ENCODE data around the gene ROBO3. TPM values are rescaled to one million over a fixed set of nuclear protein-coding genes. Genes with fewer than 3 reads are reported as not detected.

ROBO3 gene
- total and polyA plus RNA-seq, 5 donors, result 9.8 to 15.4 (median 10.5) TPM

DNA sequence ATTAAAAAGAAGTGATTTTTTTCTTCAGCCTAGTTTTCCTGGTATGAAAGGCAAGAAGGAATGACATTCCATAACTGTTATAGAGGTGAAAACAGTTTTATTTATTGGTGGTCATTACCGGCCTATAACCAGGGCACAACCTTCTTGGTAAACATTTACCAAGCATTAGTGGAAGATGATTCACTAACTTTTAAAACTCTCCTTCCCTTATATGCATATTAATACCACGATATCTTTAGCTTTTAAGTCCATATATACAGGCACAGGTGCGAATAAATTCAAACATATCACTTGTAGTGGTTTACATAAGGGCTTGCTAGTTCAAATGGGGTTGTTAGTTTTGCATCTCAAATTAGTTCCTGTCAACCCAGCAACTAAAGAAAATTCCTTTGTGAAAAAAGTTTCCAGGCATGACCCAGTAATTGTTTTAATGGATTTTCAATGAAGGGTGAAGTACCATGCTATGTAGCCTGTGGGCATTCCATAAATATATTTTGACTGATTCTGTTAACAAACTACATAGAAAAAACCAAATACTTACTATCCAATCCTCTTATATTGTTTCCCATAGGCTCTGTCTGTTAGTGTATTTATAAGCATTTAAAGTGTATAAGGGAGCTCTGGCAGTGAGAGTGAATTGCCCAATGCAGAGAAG is 30.6 kb upstream of the ROBO3 start:
- Histone ChIP-seq H3K9me3 (ENCODE audit: control insufficient read depth, low read length) (no peaks in the 10 kb centered on the region), H3K4me3 (ENCODE audit: low read length) (no peak overlapping the region), H3K4me1 (ENCODE audit: control insufficient read depth, insufficient read depth, low read length) (peaks cover 4% of the 10 kb centered on the region), H3K27me3 (ENCODE audit: control insufficient read depth, insufficient read depth) (no peaks in the 10 kb centered on the region), H3K27ac (ENCODE audit: low read length) (no peak overlapping the region)
- DNase-seq (no peak), ATAC-seq (no peak)
- intact Hi-C loops (cut with DNase I), result loop anchor here (5.0 to 10.0 kb wide), 5 partner anchors 70 to 430 kb away; partner anchors contain the start of genes ESAM (in 2 of the 4), SIAE (in 1 of the 4) and SPA17 (in 1 of the 4)
- WGBS, result 86% methylated on average over 3 of the region's 3 CpGs

DNA sequence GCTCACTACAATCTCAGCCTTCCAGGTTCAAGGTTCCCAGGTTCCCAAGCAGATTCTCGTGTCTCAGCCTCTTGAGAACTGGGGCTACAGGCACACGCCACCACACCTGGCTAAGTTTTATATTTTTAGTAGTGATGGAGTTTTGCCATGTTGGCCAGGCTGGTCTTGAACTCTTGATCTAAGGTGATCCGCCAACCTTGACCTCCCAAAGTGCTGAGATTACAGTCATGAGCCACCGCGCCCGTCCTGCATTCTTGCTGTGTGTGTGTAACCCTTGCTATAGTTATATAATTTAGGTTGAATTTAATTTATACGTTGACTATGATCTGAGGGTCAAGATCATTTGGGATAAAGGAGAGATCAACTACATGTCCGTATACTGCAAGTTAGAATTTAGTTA is 29.3 kb upstream of the ROBO3 start:
- no peaks in the 10 kb centered on the region for H3K27me3 ChIP-seq (ENCODE audit: control insufficient read depth, insufficient read depth)
- intact Hi-C loops (cut with DNase I), result loop anchor here (2.0 to 10.0 kb wide), 6 partner anchors 71 to 431 kb away; partner anchors contain the start of genes ESAM (in 2 of the 4), SIAE (in 1 of the 4) and SPA17 (in 1 of the 4)
- DNase-seq (no peak), ATAC-seq (no peak)
- 91% methylated on average over 8 of the region's 8 CpGs for WGBS
- H3K4me3 ChIP-seq (ENCODE audit: low read length), result peak overlapping the region; percentile 40
- H3K4me1 ChIP-seq (ENCODE audit: control insufficient read depth, insufficient read depth, low read length), result peaks cover 7% of the 10 kb centered on the region
- no peaks in the 10 kb centered on the region for H3K9me3 ChIP-seq (ENCODE audit: control insufficient read depth, low read length)
- H3K27ac ChIP-seq (ENCODE audit: low read length), result no peak overlapping the region

DNA sequence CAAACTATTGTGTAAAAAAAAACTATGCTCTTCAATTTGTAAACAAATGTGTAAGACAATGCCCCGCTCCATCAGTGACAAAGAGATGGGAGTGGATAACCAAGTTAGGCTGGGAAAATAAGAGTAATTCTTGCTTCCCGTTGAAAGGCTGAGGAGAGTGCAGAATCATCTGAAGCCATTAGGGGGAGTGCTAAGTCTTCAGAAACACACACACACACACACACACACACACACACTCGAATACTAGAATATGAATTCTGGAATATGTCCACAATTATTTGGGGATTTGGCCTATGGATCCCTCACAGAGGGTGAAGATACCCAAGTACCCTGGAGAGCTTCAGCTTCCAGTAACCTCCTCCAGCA is 27.8 kb upstream of the ROBO3 start:
- no peaks in the 10 kb centered on the region for H3K27me3 ChIP-seq (ENCODE audit: control insufficient read depth, insufficient read depth)
- ATAC-seq (peak; percentile 67 to 74), DNase-seq (no peak)
- H3K27ac ChIP-seq (ENCODE audit: low read length), result no peak overlapping the region
- peaks cover 7% of the 10 kb centered on the region for H3K4me1 ChIP-seq (ENCODE audit: control insufficient read depth, insufficient read depth, low read length)
- intact Hi-C loops (cut with DNase I), result loop anchor here (2.0 to 10.0 kb wide), 6 partner anchors 73 to 433 kb away; partner anchors contain the start of genes ESAM (in 2 of the 4), SIAE (in 1 of the 4) and SPA17 (in 1 of the 4)
- 20% methylated on average over 3 of the region's 3 CpGs for WGBS
- no peak overlapping the region for H3K4me3 ChIP-seq (ENCODE audit: low read length)
- H3K9me3 ChIP-seq (ENCODE audit: control insufficient read depth, low read length), result no peaks in the 10 kb centered on the region

DNA sequence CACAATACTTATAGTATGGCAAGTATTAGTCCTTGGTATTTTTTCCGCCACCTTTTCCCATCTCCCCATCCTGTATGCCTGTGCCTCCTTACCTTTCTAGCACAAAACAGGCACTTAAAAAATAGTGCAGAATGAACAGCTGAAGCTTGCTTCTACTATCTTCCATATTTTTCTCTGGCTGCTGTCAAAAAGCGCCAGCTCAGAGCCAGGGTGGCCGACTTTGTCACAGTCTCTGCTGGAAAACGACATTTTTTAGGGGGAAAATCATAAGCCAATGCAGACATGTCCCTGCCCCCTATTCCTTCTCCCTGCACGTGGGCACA is 26.5 kb upstream of the ROBO3 start:
- intact Hi-C loops (cut with DNase I), result loop anchor here (5.0 to 10.0 kb wide), 5 partner anchors 74 to 434 kb away; partner anchors contain the start of genes ESAM (in 2 of the 4), SIAE (in 1 of the 4) and SPA17 (in 1 of the 4)
- DNase-seq, result no peak
- Histone ChIP-seq H3K27me3 (ENCODE audit: control insufficient read depth, insufficient read depth) (no peaks in the 10 kb centered on the region), H3K9me3 (ENCODE audit: control insufficient read depth, low read length) (no peaks in the 10 kb centered on the region), H3K27ac (ENCODE audit: low read length) (no peak overlapping the region), H3K4me1 (ENCODE audit: control insufficient read depth, insufficient read depth, low read length) (peaks cover 10% of the 10 kb centered on the region), H3K4me3 (ENCODE audit: low read length) (peak overlapping the region; percentile 67)
- no peak for ATAC-seq
- 31% methylated on average over 5 of the region's 5 CpGs for WGBS

DNA sequence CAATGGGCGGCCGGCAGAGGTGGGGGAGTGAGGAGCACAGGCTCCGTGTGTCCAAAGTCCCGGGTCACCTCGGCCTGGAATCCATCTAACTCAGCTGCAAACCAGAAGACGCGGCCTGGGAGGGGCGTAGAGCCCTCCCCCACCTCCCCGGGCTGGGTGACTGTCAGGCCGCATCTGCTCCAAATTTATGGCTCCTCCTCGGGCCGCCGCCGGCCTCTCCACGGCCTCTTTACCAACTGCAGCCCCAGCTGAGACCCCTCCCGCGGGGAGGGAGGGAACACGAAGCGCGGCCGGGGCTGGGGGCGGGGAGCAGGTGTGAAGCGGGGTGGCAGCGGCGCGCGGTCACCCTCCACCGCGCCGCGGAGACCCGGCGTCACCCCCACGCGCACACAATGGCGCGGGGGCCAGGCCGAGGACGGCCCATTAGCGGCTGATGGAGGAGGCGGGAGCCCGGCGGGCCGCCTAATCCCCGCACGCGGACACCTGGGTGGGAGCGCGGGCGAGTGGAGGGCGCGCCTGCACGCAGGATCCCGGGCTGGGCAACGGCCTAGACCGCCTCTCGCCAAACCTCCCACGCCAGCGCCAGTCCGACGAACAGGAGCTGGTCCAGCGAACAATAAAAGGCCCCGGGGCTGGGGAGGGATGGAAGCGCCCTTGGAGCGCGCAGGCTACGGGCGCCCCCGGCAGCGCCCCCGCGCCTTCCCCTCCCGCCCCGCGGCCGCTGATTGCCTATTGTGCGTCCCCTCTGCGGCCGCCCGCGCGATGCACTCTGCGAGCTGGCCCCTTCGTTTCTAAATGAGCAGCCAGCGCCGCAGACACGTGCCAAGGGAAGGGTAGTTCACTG is 25.9 kb upstream of the ROBO3 start:
- no peaks in the 10 kb centered on the region for H3K9me3 ChIP-seq (ENCODE audit: control insufficient read depth, low read length)
- H3K4me1 ChIP-seq (ENCODE audit: control insufficient read depth, insufficient read depth, low read length), result peaks cover 10% of the 10 kb centered on the region
- intact Hi-C loops (cut with DNase I), result loop anchor here (5.0 to 10.0 kb wide), 5 partner anchors 75 to 435 kb away; partner anchors contain the start of genes ESAM (in 2 of the 4), SIAE (in 1 of the 4) and SPA17 (in 1 of the 4)
- H3K4me3 ChIP-seq (ENCODE audit: low read length), result peak overlapping the region; percentile 67
- no peak for ATAC-seq
- H3K27ac ChIP-seq (ENCODE audit: low read length), result no peak overlapping the region
- 2% methylated on average over 87 of the region's 87 CpGs for WGBS
- no peaks in the 10 kb centered on the region for H3K27me3 ChIP-seq (ENCODE audit: control insufficient read depth, insufficient read depth)
- peak in 2 of 3 donors; percentile 51 to 57 for DNase-seq

DNA sequence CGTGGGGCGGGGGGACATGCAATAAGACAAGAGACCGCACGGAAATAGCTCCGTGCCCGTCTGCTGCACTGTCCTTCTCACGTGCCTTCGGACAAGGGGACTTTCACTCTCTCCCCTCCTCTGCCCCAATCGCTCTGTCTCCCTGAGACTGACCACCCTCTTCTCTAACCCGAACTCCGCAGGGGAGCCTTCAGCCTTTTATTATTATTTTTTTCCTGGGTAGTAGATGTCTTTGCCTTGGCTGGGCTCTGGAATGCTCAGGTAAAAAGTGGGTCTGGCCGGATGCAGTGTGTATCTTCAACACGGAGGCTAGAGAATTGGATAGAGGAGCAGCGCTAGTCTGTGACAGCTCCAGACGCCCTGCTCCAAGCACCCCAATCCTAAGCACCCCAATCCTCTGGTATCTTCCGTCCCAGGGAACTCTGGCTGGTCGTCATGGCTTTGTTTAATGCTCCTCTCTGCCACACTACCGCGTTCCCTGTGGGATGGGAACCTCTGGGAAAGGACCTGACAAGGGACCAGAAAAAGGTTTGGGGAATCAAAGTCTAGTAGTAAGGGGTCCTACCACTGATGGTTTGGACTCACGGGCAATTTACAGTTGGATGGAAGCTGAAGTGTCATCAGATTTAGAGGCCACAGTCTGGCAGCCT is 25.1 kb upstream of the ROBO3 start:
- intact Hi-C loops (cut with DNase I), result loop anchor here (5.0 to 10.0 kb wide), 5 partner anchors 75 to 435 kb away; partner anchors contain the start of genes ESAM (in 3 of the 4), SIAE (in 1 of the 4) and SPA17 (in 1 of the 4)
- ATAC-seq, result no peak
- H3K27me3 ChIP-seq (ENCODE audit: control insufficient read depth, insufficient read depth), result no peaks in the 10 kb centered on the region
- peaks cover 10% of the 10 kb centered on the region for H3K4me1 ChIP-seq (ENCODE audit: control insufficient read depth, insufficient read depth, low read length)
- WGBS, result 15% methylated on average over 20 of the region's 20 CpGs
- H3K9me3 ChIP-seq (ENCODE audit: control insufficient read depth, low read length), result no peaks in the 10 kb centered on the region
- no peak overlapping the region for H3K27ac ChIP-seq (ENCODE audit: low read length)
- DNase-seq, result no peak
- H3K4me3 ChIP-seq (ENCODE audit: low read length), result peak overlapping the region; percentile 67

DNA sequence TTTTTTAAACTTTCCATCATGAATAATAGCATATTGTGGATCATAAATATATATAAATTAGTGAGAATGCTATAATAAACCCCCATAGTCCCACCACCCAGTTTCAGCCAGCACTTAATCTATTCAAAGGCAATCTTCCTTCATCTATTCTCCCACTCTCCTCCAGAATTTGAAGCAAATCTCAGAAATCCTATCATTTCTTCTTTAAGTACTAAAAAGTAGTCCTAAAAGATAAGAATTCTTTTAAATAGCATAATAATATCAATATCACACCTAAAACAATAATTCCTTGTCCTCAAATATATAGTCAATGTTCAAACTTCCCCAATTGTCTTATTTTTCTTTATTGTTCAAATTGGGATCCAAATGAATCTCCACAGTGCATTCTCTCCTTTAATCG is 24.6 kb upstream of the ROBO3 start:
- H3K27ac ChIP-seq (ENCODE audit: low read length), result no peak overlapping the region
- H3K4me1 ChIP-seq (ENCODE audit: control insufficient read depth, insufficient read depth, low read length), result peaks cover 10% of the 10 kb centered on the region
- no peak overlapping the region for H3K4me3 ChIP-seq (ENCODE audit: low read length)
- intact Hi-C loops (cut with DNase I), result loop anchor here in 1 of 4 donors (10.0 kb wide), 1 partner anchor 76 kb away; the partner anchor contains the start of gene ESAM
- H3K27me3 ChIP-seq (ENCODE audit: control insufficient read depth, insufficient read depth), result no peaks in the 10 kb centered on the region
- 67% methylated on average over 1 of the region's 1 CpG for WGBS
- no peaks in the 10 kb centered on the region for H3K9me3 ChIP-seq (ENCODE audit: control insufficient read depth, low read length)
- ATAC-seq (no peak), DNase-seq (no peak)

DNA sequence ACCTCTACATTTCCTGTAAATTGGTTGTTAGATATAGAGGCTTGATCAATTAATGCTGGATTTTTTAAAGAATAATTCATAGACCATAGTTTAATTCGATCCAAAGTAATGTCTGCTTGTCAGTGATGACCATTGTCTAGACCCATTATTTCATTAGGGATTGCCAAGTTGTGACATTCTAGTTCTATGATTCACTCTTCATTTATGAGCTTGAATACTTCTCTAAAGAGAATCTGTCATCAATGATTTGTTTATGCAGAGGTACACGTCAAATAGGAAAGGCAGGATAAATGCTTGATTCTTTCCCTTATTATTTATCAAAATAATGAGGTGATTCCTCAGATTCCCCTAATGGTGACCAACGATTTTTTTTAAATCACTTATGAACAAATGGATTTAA is 24.0 kb upstream of the ROBO3 start:
- ATAC-seq (no peak), DNase-seq (no peak)
- H3K9me3 ChIP-seq (ENCODE audit: control insufficient read depth, low read length), result no peaks in the 10 kb centered on the region
- no peak overlapping the region for H3K4me3 ChIP-seq (ENCODE audit: low read length)
- H3K27ac ChIP-seq (ENCODE audit: low read length), result no peak overlapping the region
- WGBS, result 44% methylated on average over 3 of the region's 3 CpGs
- H3K4me1 ChIP-seq (ENCODE audit: control insufficient read depth, insufficient read depth, low read length), result peaks cover 10% of the 10 kb centered on the region
- intact Hi-C loops (cut with DNase I), result loop anchor here in 1 of 4 donors (10.0 kb wide), 1 partner anchor 76 kb away; the partner anchor contains the start of gene ESAM
- H3K27me3 ChIP-seq (ENCODE audit: control insufficient read depth, insufficient read depth), result no peaks in the 10 kb centered on the region

DNA sequence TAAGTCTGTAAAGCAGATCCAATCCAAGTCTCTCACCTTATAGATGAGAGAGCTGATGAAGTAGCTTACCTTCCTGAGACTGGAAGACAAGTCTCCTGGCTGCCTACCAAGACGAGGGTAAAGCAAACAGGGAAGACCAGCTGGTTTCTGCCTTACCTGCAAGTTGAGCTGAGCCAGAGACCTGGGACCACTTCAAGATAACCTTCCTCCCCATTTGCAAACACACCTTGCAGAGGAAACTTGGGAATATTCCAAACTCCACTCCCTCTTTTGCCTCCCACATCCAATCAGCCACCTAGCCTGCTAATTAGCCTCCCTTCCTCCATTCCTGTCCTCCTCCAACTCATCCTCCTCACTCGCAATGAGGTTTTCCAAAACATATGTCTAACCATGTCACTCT is 23.4 kb upstream of the ROBO3 start:
- H3K4me3 ChIP-seq (ENCODE audit: low read length), result no peak overlapping the region
- intact Hi-C loops (cut with DNase I), result loop anchor here in 1 of 4 donors (10.0 kb wide), 1 partner anchor 77 kb away; the partner anchor contains the start of gene ESAM
- ATAC-seq (no peak), DNase-seq (no peak)
- H3K27ac ChIP-seq (ENCODE audit: low read length), result no peak overlapping the region
- H3K4me1 ChIP-seq (ENCODE audit: control insufficient read depth, insufficient read depth, low read length), result peaks cover 10% of the 10 kb centered on the region
- 50% methylated on average over 2 of the region's 2 CpGs for WGBS
- no peaks in the 10 kb centered on the region for H3K27me3 ChIP-seq (ENCODE audit: control insufficient read depth, insufficient read depth)
- H3K9me3 ChIP-seq (ENCODE audit: control insufficient read depth, low read length), result no peaks in the 10 kb centered on the region

DNA sequence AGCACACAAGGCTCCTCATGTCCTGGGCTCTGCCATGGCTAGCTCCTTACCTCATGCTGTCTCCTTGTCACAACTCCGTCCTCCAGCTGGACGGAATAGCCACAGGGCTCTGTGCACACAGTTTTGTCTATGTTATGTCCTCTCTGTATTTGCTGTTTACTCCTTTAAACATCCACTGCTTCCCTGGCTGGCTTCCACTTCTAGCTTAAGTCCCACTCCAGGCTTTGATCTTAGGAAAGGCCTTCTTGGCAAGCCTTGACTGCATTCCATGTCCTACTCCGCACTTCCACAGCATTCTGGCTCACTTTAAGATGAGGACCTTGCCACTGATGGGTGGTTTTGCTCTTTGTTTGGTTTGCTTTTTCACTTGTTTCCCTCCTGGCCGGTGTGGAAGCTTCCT is 22.9 kb upstream of the ROBO3 start:
- WGBS, result 46% methylated on average over 4 of the region's 4 CpGs
- Histone ChIP-seq H3K9me3 (ENCODE audit: control insufficient read depth, low read length) (no peaks in the 10 kb centered on the region), H3K27me3 (ENCODE audit: control insufficient read depth, insufficient read depth) (no peaks in the 10 kb centered on the region), H3K27ac (ENCODE audit: low read length) (no peak overlapping the region), H3K4me1 (ENCODE audit: control insufficient read depth, insufficient read depth, low read length) (peaks cover 10% of the 10 kb centered on the region), H3K4me3 (ENCODE audit: low read length) (no peak overlapping the region)
- no peak for DNase-seq
- intact Hi-C loops (cut with DNase I), result loop anchor here in 1 of 4 donors (10.0 kb wide), 1 partner anchor 78 kb away; the partner anchor contains the start of gene ESAM
- no peak for ATAC-seq

Measured in right cardiac atrium (tissue), 5 donors.